Glutamatergic neuron (in vitro differentiated cells): ENCODE measurements around the gene FAM149A. TPM values are rescaled to one million over a fixed set of nuclear protein-coding genes. Genes with fewer than 3 reads are reported as not detected.

ENCODE experiments used
- DNase-seq: peaks from one replicate; pipeline ENCODE4 v3.0.0; 2022
- H3K27ac Mint-ChIP-seq: one replicate; pipeline ENCODE4 v1.8.0; 2020; ENCODE audit warnings: mild to moderate bottlenecking, mixed read lengths, inconsistent platforms; ENCODE audit not compliant: unreplicated experiment
- H3K27me3 Mint-ChIP-seq: one replicate; pipeline ENCODE4 v1.8.0; 2020; ENCODE audit warnings: mild to moderate bottlenecking, moderate library complexity, mixed read lengths, inconsistent platforms; ENCODE audit not compliant: unreplicated experiment
- H3K36me3 Mint-ChIP-seq: one replicate; pipeline ENCODE4 v1.8.0; 2020; ENCODE audit warnings: mild to moderate bottlenecking, mixed read lengths, inconsistent platforms; ENCODE audit not compliant: unreplicated experiment
- H3K4me1 Mint-ChIP-seq: one replicate; pipeline ENCODE4 v1.8.0; 2020; ENCODE audit warnings: mild to moderate bottlenecking, low read depth, mixed read lengths, inconsistent platforms; ENCODE audit not compliant: unreplicated experiment
- H3K4me3 Mint-ChIP-seq: one replicate; pipeline ENCODE4 v1.8.0; 2020; ENCODE audit warnings: mild to moderate bottlenecking, mixed read lengths, inconsistent platforms; ENCODE audit not compliant: unreplicated experiment
- H3K9me3 Mint-ChIP-seq: one replicate; pipeline ENCODE4 v1.8.0; 2020; ENCODE audit warnings: mild to moderate bottlenecking, moderate library complexity, mixed read lengths, inconsistent platforms; ENCODE audit not compliant: unreplicated experiment
- CTCF ChIP-seq: fragments of 200-600 bp; sonication (generic); IDR thresholded peaks from one replicate; pipeline ENCODE4 v1.5.0; 2021; ENCODE audit not compliant: partially characterized antibody, unreplicated experiment
- total RNA-seq: library from RNA; stranded (reverse); fragmentation: NEBNext Ultra II Directional; extraction: Animal tissue kit (Norgen Biotek cat#: 25700); gene quantifications from one replicate; pipeline ENCODE4 v1.2.1, GENCODE V29; 2021; ENCODE audit not compliant: unreplicated experiment

Gene FAM149A
- total RNA-seq, 1 donor from 2014 or later, result 6.8 TPM

- Mint-ChIP-seq H3K4me3 (no peak overlapping the region), H3K9me3 (no peaks in the 10 kb centered on the region), H3K36me3 (no peaks in the 10 kb centered on the region), H3K27ac (no peak overlapping the region), H3K4me1 (no peaks in the 10 kb centered on the region), H3K27me3 (peaks cover 2% of the 10 kb centered on the region)
- no peak for TF ChIP-seq CTCF
- no peak for DNase-seq
These were observed 28.2 kb downstream of the FAM149A start for GRCh38 chr4:186132577-186133242.

- no peak for TF ChIP-seq CTCF
- DNase-seq, result no peak
- Mint-ChIP-seq H3K9me3 (no peaks in the 10 kb centered on the region), H3K4me1 (no peaks in the 10 kb centered on the region), H3K27ac (no peak overlapping the region), H3K27me3 (peaks cover 2% of the 10 kb centered on the region), H3K36me3 (no peaks in the 10 kb centered on the region), H3K4me3 (no peak overlapping the region)
These were observed 29.8 kb downstream of the FAM149A start for GRCh38 chr4:186134257-186134656.

- no peaks in the 10 kb centered on the region for H3K36me3 Mint-ChIP-seq
- DNase-seq, result no peak
- TF ChIP-seq CTCF, result no peak
- no peaks in the 10 kb centered on the region for H3K4me1 Mint-ChIP-seq
- no peak overlapping the region for H3K4me3 Mint-ChIP-seq
- no peak overlapping the region for H3K27ac Mint-ChIP-seq
- no peaks in the 10 kb centered on the region for H3K9me3 Mint-ChIP-seq
- H3K27me3 Mint-ChIP-seq, result peaks cover 2% of the 10 kb centered on the region
These were observed 30.4 kb downstream of the FAM149A start for GRCh38 chr4:186134861-186135260.

GRCh38 chr4:186137196-186137794 is 32.8 kb downstream of the FAM149A start:
- H3K27ac Mint-ChIP-seq, result no peak overlapping the region
- peak; percentile 53 for TF ChIP-seq CTCF

GRCh38 chr4:186144198-186144945 is 39.9 kb downstream of the FAM149A start:
- Mint-ChIP-seq H3K36me3 (no peaks in the 10 kb centered on the region), H3K27me3 (peaks cover 8% of the 10 kb centered on the region), H3K27ac (peak overlapping the region; percentile 80), H3K4me1 (peaks cover 8% of the 10 kb centered on the region), H3K4me3 (peak overlapping the region; percentile 74), H3K9me3 (peaks cover 8% of the 10 kb centered on the region)
- TF ChIP-seq CTCF, result no peak
- peak; percentile 90 for DNase-seq

More at GRCh38 chr4:186137196-186137794, 32.8 kb downstream of the FAM149A start:
- no peak for DNase-seq
- Mint-ChIP-seq H3K4me3 (no peak overlapping the region), H3K9me3 (no peaks in the 10 kb centered on the region), H3K4me1 (no peaks in the 10 kb centered on the region), H3K36me3 (no peaks in the 10 kb centered on the region), H3K27me3 (peaks cover 2% of the 10 kb centered on the region)
